ENCODE results near the gene DENND5B. TPM values are rescaled to one million over a fixed set of nuclear protein-coding genes. Genes with fewer than 3 reads are reported as not detected.

Gene DENND5B
- total RNA-seq: 10 to 100 TPM; 33.1 to 38.7 (median 37.4) TPM
- 9.6 TPM for polyA plus RNA-seq
- long read RNA-seq, donor 1, partial matches to known transcripts: 7 of 31 reads
- long read RNA-seq, donor 1, other reads (novel, unspliced or antisense): 24 of 31 reads
- long read RNA-seq, donor 2, partial matches to known transcripts: 1 of 8 reads
- long read RNA-seq, donor 2, other reads (novel, unspliced or antisense): 7 of 8 reads
- long read RNA-seq, donor 3, partial matches to known transcripts: 3 of 27 reads
- long read RNA-seq, donor 3, other reads (novel, unspliced or antisense): 24 of 27 reads
- long read RNA-seq, donor 4, partial matches to known transcripts: 4 of 12 reads
- long read RNA-seq, donor 4, other reads (novel, unspliced or antisense): 8 of 12 reads

DNA sequence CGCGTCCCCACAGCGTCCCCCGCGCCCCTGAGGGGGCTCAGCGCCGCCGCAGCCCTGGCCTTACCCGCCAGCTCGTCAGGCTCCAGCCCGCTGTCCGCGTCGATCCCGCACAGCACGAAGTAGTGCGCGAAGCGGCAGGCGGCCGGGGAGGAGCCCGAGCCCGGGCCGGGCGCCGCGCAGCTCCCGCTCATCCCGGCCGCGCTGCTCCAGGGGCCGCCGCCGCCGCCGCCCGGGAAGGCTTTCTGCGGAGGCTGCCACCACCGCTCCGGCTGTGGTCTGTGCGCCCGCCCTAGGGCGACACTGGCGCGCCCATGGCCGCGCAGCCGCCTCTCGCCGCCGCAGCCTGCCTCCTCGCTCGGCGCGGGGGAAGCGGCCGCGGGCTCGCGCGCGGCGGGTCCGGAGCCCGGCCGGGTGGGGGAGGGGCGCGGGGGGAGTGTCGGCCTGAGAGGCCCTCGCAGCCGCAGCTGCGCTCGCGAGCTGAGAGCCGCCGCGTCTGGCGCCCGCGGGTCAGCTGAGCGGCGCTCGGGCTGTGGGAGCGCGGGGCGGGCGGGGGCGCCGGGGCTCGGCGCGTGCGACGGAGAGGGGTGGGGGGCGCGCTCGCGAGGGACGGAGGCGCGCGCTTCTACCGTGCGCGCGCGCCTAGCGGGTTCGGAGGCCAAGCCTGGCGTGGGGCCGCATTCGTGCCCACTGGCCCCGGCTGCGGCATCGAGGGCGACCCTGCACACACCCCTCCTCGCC, at the start of gene DENND5B:
Gene DENND5B (minus strand): TSS at position 495 of the 738 bp plus-strand sequence. CDS start 304 bp downstream, at position 191.
- 1% methylated on average over 112 of the region's 117 CpGs for WGBS
- Histone ChIP-seq H3K9me3 (ENCODE audit: control insufficient read depth, low read length) (no peaks in the 10 kb centered on the region), H3K4me3 (ENCODE audit: low read length) (peak within 1 kb of the TSS; percentile 99), H3K27me3 (ENCODE audit: control insufficient read depth, insufficient read depth) (no peaks in the 10 kb centered on the region), H3K4me1 (ENCODE audit: control insufficient read depth, insufficient read depth, low read length) (no peaks in the 10 kb centered on the region), H3K27ac (ENCODE audit: low read length) (peak within 1 kb of the TSS; percentile 99)
- intact Hi-C loops (cut with DNase I): loop anchor here in 1 of 4 donors (5.0 kb wide), 1 partner anchor 41 kb away; no protein-coding TSS in a partner anchor
- DNase-seq (peak; percentile 83 to 94 (median 94)), ATAC-seq (peak; percentile 83 to 89)

GRCh38 chr12:31634620-31635019, 43.7 kb upstream of the DENND5B start:
- no peaks in the 10 kb centered on the region for H3K27me3 ChIP-seq (ENCODE audit: control insufficient read depth, insufficient read depth)
- no peak overlapping the region for H3K4me3 ChIP-seq (ENCODE audit: low read length)
- WGBS: 93% methylated on average over 1 of the region's 1 CpG
- no peaks in the 10 kb centered on the region for H3K4me1 ChIP-seq (ENCODE audit: control insufficient read depth, insufficient read depth, low read length)
- ATAC-seq: no peak
- H3K27ac ChIP-seq (ENCODE audit: low read length): no peak overlapping the region
- intact Hi-C loops (cut with DNase I): loop anchor here in 2 of 4 donors (5.0 kb wide), 2 partner anchors 42 to 232 kb away; partner anchors contain the start of gene DENND5B (in 1 of the 2)
- no peaks in the 10 kb centered on the region for H3K9me3 ChIP-seq (ENCODE audit: control insufficient read depth, low read length)
- DNase-seq: no peak

- ATAC-seq (no peak), DNase-seq (no peak)
- peaks cover 2% of the 10 kb centered on the region for H3K4me1 ChIP-seq (ENCODE audit: control insufficient read depth, insufficient read depth, low read length)
- H3K4me3 ChIP-seq (ENCODE audit: low read length): no peak overlapping the region
- intact Hi-C loops (cut with DNase I): loop anchor here in 2 of 4 donors (5.0 kb wide), 2 partner anchors 41 to 231 kb away; partner anchors contain the start of gene DENND5B (in 1 of the 2)
- H3K27ac ChIP-seq (ENCODE audit: low read length): no peak overlapping the region
- H3K9me3 ChIP-seq (ENCODE audit: control insufficient read depth, low read length): no peaks in the 10 kb centered on the region
- no peaks in the 10 kb centered on the region for H3K27me3 ChIP-seq (ENCODE audit: control insufficient read depth, insufficient read depth)
- WGBS: 81% methylated on average over 4 of the region's 4 CpGs
Observed at GRCh38 chr12:31633464-31633863, 42.5 kb upstream of the DENND5B start.

DNA sequence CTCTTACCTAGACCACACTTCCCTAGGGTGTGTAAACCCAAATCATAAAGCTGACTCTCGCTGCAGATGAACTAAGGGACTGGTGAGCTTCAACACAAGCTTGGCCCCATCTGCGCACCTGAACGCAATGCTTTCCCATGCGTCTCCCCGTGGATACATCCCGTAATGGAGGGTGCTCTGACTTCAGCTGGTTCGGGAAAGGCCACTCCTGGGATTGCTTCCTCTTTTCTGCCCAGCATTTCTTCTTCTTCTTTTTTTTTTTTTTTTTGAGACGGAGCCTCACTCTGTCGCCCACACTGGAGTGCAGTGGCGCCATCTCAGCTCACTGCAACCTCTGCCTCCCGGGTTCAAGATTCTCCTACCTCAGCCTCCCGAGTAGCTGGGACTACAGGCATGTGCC, 40.9 kb upstream of the DENND5B start:
- ATAC-seq: no peak
- WGBS: 91% methylated on average over 12 of the region's 12 CpGs
- Histone ChIP-seq H3K27me3 (ENCODE audit: control insufficient read depth, insufficient read depth) (no peaks in the 10 kb centered on the region), H3K4me3 (ENCODE audit: low read length) (no peak overlapping the region), H3K9me3 (ENCODE audit: control insufficient read depth, low read length) (no peaks in the 10 kb centered on the region), H3K27ac (ENCODE audit: low read length) (no peak overlapping the region), H3K4me1 (ENCODE audit: control insufficient read depth, insufficient read depth, low read length) (peaks cover 2% of the 10 kb centered on the region)
- DNase-seq: no peak
- intact Hi-C loops (cut with DNase I): loop anchor here in 2 of 4 donors (5.0 kb wide), 2 partner anchors 40 to 230 kb away; partner anchors contain the start of gene DENND5B (in 1 of the 2)

- no peaks in the 10 kb centered on the region for H3K9me3 ChIP-seq (ENCODE audit: control insufficient read depth, low read length)
- intact Hi-C loops (cut with DNase I): loop anchor here in 2 of 4 donors (5.0 kb wide), 2 partner anchors 39 to 229 kb away; partner anchors contain the start of gene DENND5B (in 1 of the 2)
- no peak for DNase-seq
- H3K4me3 ChIP-seq (ENCODE audit: low read length): no peak overlapping the region
- no peak overlapping the region for H3K27ac ChIP-seq (ENCODE audit: low read length)
- ATAC-seq: no peak
- no peaks in the 10 kb centered on the region for H3K27me3 ChIP-seq (ENCODE audit: control insufficient read depth, insufficient read depth)
- peaks cover 2% of the 10 kb centered on the region for H3K4me1 ChIP-seq (ENCODE audit: control insufficient read depth, insufficient read depth, low read length)
- 92% methylated on average over 6 of the region's 6 CpGs for WGBS
Observed at GRCh38 chr12:31631023-31631724, 40.2 kb upstream of the DENND5B start.

DNA sequence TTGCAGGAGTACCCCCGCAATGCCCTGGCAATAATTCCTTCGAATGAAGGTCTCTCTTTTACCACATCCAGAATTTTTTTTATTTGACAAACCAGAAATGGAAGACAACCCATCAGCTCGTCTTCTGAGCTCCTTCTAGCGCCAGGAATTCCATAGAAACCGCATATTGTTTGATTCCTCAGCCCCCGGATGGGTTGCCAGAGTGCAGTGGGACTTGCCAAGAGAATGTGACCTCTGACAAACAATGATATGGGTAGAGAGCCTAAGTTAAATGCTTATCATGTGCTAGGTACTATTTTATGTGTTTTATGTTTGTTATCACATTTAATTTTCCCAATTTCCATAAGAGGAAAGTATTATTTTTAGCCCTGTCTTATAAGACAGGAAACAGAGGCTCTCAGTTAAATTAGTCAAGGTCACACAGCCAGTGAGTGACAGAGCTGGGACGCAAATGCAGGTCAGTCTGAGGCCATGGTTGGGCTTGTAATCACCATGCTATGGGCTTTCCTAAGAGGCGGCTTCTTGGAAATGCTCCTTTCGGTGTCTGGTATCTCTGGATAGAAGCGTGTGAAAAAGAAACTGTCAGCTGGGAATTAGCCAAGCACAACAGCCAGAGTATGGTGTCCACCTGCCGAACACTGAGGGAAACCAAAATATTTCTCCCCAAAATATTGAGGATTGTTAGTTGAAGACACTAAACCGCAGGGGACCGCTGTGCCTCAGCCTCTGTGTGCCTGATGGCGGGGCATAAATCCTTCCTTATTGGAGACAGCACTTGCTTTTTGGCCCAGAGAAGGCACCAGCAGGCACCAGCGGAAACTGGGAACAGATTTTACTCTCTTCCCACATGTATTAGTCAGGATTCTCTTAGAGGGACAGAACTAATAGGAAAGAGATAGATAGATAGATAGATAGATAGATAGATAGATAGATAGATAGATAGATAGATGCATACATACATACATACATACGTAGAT, 39.1 kb upstream of the DENND5B start:
- Histone ChIP-seq H3K9me3 (ENCODE audit: control insufficient read depth, low read length) (no peaks in the 10 kb centered on the region), H3K27ac (ENCODE audit: low read length) (no peak overlapping the region), H3K27me3 (ENCODE audit: control insufficient read depth, insufficient read depth) (no peaks in the 10 kb centered on the region), H3K4me1 (ENCODE audit: control insufficient read depth, insufficient read depth, low read length) (peaks cover 2% of the 10 kb centered on the region), H3K4me3 (ENCODE audit: low read length) (no peak overlapping the region)
- 32% methylated on average over 16 of the region's 16 CpGs for WGBS
- ATAC-seq: peak; percentile 87 to 94
- DNase-seq: peak; percentile 37 to 61 (median 59)
- intact Hi-C loops (cut with DNase I): loop anchor here in 2 of 4 donors (5.0 kb wide), 2 partner anchors 38 to 228 kb away; partner anchors contain the start of gene DENND5B (in 1 of the 2)

DNA sequence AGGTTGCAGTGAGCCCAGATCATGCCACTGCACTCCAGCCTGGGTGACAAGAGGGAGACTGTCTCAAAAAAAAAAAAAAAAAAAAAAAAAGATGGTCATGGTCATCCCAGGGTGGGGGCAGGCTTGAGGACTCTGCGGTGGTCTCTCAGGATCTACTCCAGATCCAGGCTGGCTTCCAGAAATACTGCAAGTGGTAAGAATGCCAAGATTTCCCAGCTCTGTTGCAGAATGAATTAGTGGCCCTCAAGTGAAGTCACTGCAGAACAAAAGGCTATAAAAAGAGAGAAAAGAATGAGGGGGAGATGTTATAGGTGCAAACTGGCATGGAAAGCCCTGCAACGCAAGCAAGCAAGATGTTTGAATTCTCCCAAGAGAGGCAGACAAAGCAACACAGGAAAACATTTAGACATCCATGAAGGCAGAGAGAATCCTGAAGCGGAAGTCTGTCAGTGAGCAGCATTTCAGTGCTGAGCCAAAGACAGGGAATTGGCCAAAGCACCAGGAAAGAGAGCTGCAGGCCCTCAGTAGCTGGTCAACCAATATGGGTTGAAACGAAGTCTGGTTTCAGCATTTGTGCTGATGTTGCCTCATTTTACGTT, 36.6 kb upstream of the DENND5B start:
- Histone ChIP-seq H3K9me3 (ENCODE audit: control insufficient read depth, low read length) (no peaks in the 10 kb centered on the region), H3K4me3 (ENCODE audit: low read length) (no peak overlapping the region), H3K27ac (ENCODE audit: low read length) (no peak overlapping the region), H3K27me3 (ENCODE audit: control insufficient read depth, insufficient read depth) (no peaks in the 10 kb centered on the region), H3K4me1 (ENCODE audit: control insufficient read depth, insufficient read depth, low read length) (peaks cover 2% of the 10 kb centered on the region)
- 52% methylated on average over 5 of the region's 5 CpGs for WGBS
- intact Hi-C loops (cut with DNase I): no loop called here
- ATAC-seq: no peak
- DNase-seq: no peak

- Histone ChIP-seq H3K4me1 (ENCODE audit: control insufficient read depth, insufficient read depth, low read length) (peaks cover 2% of the 10 kb centered on the region), H3K27ac (ENCODE audit: low read length) (no peak overlapping the region), H3K27me3 (ENCODE audit: control insufficient read depth, insufficient read depth) (no peaks in the 10 kb centered on the region), H3K4me3 (ENCODE audit: low read length) (no peak overlapping the region), H3K9me3 (ENCODE audit: control insufficient read depth, low read length) (no peaks in the 10 kb centered on the region)
- DNase-seq (no peak), ATAC-seq (no peak)
- intact Hi-C loops (cut with DNase I): no loop called here
- WGBS: 83% methylated on average over 7 of the region's 7 CpGs
Observed at GRCh38 chr12:31626270-31626995, 35.5 kb upstream of the DENND5B start.

DNA sequence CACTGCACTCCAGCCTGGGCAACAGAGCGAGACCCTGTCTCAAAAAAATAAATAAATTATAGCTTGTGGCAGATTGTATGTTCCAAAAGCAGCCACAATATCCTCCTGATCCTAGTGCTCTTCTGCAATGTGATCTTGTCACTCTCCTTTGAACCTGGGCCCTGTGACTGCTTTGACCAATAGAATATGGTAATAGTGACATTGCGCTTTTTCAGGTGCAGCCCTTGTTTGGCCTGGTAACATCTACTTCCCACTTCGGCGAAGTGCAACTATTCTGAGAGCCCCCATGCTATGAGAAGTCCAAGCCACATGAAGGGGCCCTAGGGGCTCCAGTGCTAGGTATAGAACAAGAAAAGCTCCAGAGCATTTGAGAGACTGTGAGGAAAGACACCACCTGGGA, 31.1 kb upstream of the DENND5B start:
- whole genome bisulfite sequencing: 94% methylated on average over 4 of the region's 4 CpGs
- DNase-seq: no peak

More for the DNA sequence above, 31.1 kb upstream of the DENND5B start:
- Histone ChIP-seq H3K4me3 (ENCODE audit: low read length) (no peak overlapping the region), H3K4me1 (ENCODE audit: control insufficient read depth, insufficient read depth, low read length) (no peaks in the 10 kb centered on the region), H3K27me3 (ENCODE audit: control insufficient read depth, insufficient read depth) (no peaks in the 10 kb centered on the region), H3K9me3 (ENCODE audit: control insufficient read depth, low read length) (no peaks in the 10 kb centered on the region), H3K27ac (ENCODE audit: low read length) (no peak overlapping the region)
- ATAC-seq: no peak
- intact Hi-C loops (cut with DNase I): no loop called here
